ENCODE data around the gene PTPN1. TPM values are rescaled to one million over a fixed set of nuclear protein-coding genes. Genes with fewer than 3 reads are reported as not detected.
"Not testable (repeated sequence)": the region's sequence is repeated elsewhere in the genome, so short reads cannot be mapped to it uniquely, and the experiment has no call there.

The PTPN1 gene
- total RNA-seq, 1 donor from 2014 or later: 47.5 TPM

- no peaks in the 10 kb centered on the region for H3K27me3 Mint-ChIP-seq (ENCODE audit: unreplicated experiment)
- H3K4me1 Mint-ChIP-seq (ENCODE audit: low read depth, unreplicated experiment): peaks cover 2% of the 10 kb centered on the region
- H3K27ac Mint-ChIP-seq (ENCODE audit: unreplicated experiment): no peak overlapping the region
- no peaks in the 10 kb centered on the region for H3K36me3 Mint-ChIP-seq (ENCODE audit: unreplicated experiment)
- no peaks in the 10 kb centered on the region for H3K9me3 Mint-ChIP-seq (ENCODE audit: unreplicated experiment)
- H3K4me3 Mint-ChIP-seq (ENCODE audit: unreplicated experiment): no peak overlapping the region
- TF ChIP-seq CTCF (IDR thresholded peaks at IDR 0.05; ENCODE audit: partially characterized antibody, unreplicated experiment): no peak
- no peak for DNase-seq
Measured at GRCh38 chr20:50563133-50563944, 53.2 kb downstream of the PTPN1 start.

- Mint-ChIP-seq H3K27ac (ENCODE audit: unreplicated experiment) (no peak overlapping the region), H3K36me3 (ENCODE audit: unreplicated experiment) (no peaks in the 10 kb centered on the region), H3K27me3 (ENCODE audit: unreplicated experiment) (no peaks in the 10 kb centered on the region), H3K4me1 (ENCODE audit: low read depth, unreplicated experiment) (peaks cover 2% of the 10 kb centered on the region), H3K4me3 (ENCODE audit: unreplicated experiment) (no peak overlapping the region), H3K9me3 (ENCODE audit: unreplicated experiment) (no peaks in the 10 kb centered on the region)
- no peak for TF ChIP-seq CTCF (IDR thresholded peaks at IDR 0.05; ENCODE audit: partially characterized antibody, unreplicated experiment)
- no peak for DNase-seq
Measured at GRCh38 chr20:50565383-50565782, 55.2 kb downstream of the PTPN1 start.

DNA sequence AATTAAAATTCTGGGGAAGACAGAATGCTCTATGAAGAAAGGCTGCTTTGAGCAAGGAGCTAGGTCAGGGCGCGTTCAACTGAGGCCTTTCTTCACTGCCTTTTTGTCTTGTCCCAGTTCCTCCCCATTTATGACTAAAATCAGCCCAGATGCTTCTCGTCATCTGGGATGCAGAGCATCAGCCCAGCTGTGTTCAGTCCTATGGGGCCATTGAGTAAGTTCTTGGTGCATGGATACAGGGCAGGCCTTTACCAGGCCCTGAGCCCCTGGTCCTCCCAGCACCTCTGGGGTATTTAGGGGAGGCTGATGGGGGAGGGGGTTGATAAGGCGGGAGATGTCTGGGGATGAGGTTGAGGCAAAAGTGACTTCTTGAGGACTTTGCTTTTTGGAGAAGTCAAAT, 55.7 kb downstream of the PTPN1 start:
- DNase-seq: no peak
- H3K27me3 Mint-ChIP-seq (ENCODE audit: unreplicated experiment): no peaks in the 10 kb centered on the region
- H3K27ac Mint-ChIP-seq (ENCODE audit: unreplicated experiment): no peak overlapping the region
- no peak for TF ChIP-seq CTCF (IDR thresholded peaks at IDR 0.05; ENCODE audit: partially characterized antibody, unreplicated experiment)
- no peaks in the 10 kb centered on the region for H3K36me3 Mint-ChIP-seq (ENCODE audit: unreplicated experiment)
- no peaks in the 10 kb centered on the region for H3K9me3 Mint-ChIP-seq (ENCODE audit: unreplicated experiment)
- H3K4me3 Mint-ChIP-seq (ENCODE audit: unreplicated experiment): no peak overlapping the region
- peaks cover 2% of the 10 kb centered on the region for H3K4me1 Mint-ChIP-seq (ENCODE audit: low read depth, unreplicated experiment)

GRCh38 chr20:50567860-50568548, 57.8 kb downstream of the PTPN1 start:
- no peak for DNase-seq
- Mint-ChIP-seq H3K36me3 (ENCODE audit: unreplicated experiment) (no peaks in the 10 kb centered on the region), H3K27me3 (ENCODE audit: unreplicated experiment) (no peaks in the 10 kb centered on the region), H3K9me3 (ENCODE audit: unreplicated experiment) (no peaks in the 10 kb centered on the region), H3K27ac (ENCODE audit: unreplicated experiment) (no peak overlapping the region), H3K4me3 (ENCODE audit: unreplicated experiment) (no peak overlapping the region), H3K4me1 (ENCODE audit: low read depth, unreplicated experiment) (peaks cover 10% of the 10 kb centered on the region)
- no peak for TF ChIP-seq CTCF (IDR thresholded peaks at IDR 0.05; ENCODE audit: partially characterized antibody, unreplicated experiment)

- no peaks in the 10 kb centered on the region for H3K27me3 Mint-ChIP-seq (ENCODE audit: unreplicated experiment)
- no peaks in the 10 kb centered on the region for H3K9me3 Mint-ChIP-seq (ENCODE audit: unreplicated experiment)
- peaks cover 15% of the 10 kb centered on the region for H3K4me1 Mint-ChIP-seq (ENCODE audit: low read depth, unreplicated experiment)
- H3K4me3 Mint-ChIP-seq (ENCODE audit: unreplicated experiment): no peak overlapping the region
- no peak overlapping the region for H3K27ac Mint-ChIP-seq (ENCODE audit: unreplicated experiment)
- H3K36me3 Mint-ChIP-seq (ENCODE audit: unreplicated experiment): no peaks in the 10 kb centered on the region
- no peak for TF ChIP-seq CTCF (IDR thresholded peaks at IDR 0.05; ENCODE audit: partially characterized antibody, unreplicated experiment)
- no peak for DNase-seq
Measured at GRCh38 chr20:50568549-50568942, 58.4 kb downstream of the PTPN1 start.

- not testable (repeated sequence) for H3K4me3 Mint-ChIP-seq (ENCODE audit: unreplicated experiment); H3K27me3 Mint-ChIP-seq (ENCODE audit: unreplicated experiment); H3K36me3 Mint-ChIP-seq (ENCODE audit: unreplicated experiment); H3K9me3 Mint-ChIP-seq (ENCODE audit: unreplicated experiment); DNase-seq; H3K27ac Mint-ChIP-seq (ENCODE audit: unreplicated experiment)
- H3K4me1 Mint-ChIP-seq (ENCODE audit: low read depth, unreplicated experiment): peaks cover 16% of the 10 kb centered on the region
Measured at GRCh38 chr20:50569487-50569863, 59.3 kb downstream of the PTPN1 start.
